ACHN (cell line): ENCODE results near the gene HSPB9.

Source experiments
- DNase-seq: peaks from one replicate; pipeline ENCODE4 v3.0.0-alpha.2; 2015
- in situ Hi-C: cut with HindIII; loops from 2 replicates; pipeline ENCODE4 v1.10.0; 2017; ENCODE audit warnings: low sequenced_read_pairs, low pct_ligation_motif_present, low pct_unique_long_range_greater_than_20kb

The HSPB9 gene

DNA sequence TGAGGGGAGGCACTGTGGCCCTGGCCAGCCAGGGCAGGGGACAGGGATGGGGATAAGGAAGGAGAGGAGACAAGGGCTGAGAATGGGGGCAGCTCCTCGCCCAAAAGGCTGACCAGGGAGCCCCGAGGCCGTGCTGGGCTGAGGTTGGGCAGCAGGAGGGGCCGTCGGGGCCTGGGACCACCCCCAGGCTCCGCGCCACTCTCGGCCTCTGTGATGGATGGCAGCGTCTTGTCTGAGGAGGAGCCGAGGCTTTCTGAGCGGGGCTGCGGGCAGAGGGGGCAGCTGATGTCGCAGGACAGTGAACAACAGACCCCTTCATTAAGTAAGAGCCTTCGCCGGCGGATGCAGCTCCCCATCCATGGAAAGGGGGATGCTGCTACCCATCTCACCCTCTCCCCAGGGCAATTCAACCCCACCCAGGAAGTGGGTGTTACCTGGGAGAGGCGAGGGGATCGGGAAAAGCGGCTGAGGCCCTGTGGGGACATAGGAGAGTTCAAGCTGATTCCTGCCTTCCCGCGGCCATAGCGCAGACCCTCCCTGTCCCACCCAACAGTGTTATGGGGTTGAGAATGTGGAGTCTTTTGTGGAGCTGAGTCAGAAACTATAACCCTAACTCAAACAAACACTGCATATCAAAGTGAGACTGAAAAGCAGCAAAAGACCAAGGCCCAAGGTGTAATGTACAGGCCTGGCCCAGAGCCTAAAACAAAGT is 41.2 kb downstream of the HSPB9 start:
- in situ Hi-C loops = no loop called here
- no peak for DNase-seq

DNA sequence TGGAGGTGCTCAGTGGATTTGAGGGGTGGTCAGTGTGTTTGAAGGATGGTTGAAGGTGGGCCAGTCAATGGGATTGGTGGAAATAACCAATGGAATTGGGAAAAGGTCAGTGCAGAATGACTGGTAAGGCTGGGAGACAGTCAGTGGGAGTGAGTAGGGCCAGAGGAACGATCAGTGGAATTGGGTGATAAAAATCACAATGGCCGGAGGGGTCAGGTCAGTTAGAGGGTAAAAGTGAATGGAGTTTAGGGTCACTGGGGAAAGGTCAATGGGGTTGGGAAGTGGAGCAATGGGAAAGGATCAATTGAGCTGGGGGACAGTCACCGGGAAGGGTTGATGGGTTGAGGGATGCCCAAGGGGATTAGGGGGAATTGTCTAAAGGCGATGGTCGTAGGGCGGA is 43.1 kb downstream of the HSPB9 start:
- no peak for DNase-seq
- in situ Hi-C loops = no loop called here

DNA sequence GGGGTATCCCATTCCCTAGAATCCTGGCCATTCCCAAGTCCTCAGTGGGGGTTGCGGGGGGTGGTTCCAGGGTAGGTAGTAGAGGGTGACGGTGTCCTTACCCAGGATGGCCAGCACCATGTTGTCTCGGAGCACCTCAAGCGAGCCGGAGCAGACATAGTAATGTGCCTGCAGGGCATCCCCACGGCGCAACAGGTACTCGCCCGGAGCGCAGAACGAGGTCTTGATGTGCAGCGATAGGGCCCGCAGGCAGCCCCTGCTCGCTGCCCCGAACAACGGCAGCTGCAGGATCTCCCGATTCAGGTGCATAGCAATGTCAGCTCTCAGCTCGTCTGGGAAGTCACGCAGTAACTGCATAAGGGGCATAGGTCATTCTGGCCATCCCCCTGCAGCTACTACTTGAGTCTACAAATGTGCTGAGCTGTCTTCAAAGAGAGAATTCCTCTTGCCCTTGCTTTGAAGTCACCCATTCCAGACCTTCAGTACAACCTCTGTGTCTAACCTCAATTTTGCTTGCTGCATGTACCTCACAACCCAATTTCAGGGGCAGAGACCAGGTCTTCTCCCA is 43.7 kb downstream of the HSPB9 start:
- in situ Hi-C loops = no loop called here
- no peak for DNase-seq

DNA sequence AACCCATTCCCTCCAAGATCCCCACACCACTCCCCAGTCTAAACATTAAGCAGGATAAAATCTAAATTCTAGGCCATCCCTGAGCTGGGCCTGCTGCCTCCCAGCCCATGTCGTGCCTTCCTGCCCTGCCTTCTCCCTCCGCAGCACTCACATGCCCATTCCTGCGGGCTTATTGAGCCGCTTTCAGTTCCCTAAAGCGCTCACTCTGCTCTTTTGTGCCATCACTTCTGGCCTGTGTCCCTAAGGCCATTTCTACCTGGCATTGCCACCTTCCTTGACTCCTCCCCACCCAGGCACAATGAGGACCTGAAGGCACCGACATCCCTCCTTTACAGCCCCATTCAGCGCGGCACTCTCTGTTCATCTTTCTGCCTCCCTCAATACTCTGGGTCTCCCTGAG is 45.2 kb downstream of the HSPB9 start:
- in situ Hi-C loops = no loop called here
- DNase-seq = no peak

DNA sequence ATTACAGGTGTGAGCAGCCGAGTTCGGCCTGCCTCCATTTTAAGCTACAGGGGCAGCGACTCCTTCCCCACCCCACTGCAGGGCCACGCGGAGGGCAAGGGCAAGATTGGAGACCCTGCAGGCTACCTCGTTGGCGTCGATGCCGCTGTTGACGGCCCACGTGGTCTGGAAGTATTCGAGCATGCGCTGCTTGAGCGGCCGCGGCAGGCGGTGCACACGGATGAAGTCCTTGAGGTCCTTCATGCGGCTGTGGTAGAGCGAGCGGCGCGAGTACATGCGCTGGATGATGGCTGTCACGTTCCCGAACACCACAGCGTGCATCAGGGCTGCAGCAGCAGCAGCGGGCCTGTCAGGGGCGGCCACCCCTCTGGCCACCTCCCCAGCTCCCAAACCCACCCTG is 46.7 kb downstream of the HSPB9 start:
- in situ Hi-C loops = no loop called here
- DNase-seq = no peak

DNA sequence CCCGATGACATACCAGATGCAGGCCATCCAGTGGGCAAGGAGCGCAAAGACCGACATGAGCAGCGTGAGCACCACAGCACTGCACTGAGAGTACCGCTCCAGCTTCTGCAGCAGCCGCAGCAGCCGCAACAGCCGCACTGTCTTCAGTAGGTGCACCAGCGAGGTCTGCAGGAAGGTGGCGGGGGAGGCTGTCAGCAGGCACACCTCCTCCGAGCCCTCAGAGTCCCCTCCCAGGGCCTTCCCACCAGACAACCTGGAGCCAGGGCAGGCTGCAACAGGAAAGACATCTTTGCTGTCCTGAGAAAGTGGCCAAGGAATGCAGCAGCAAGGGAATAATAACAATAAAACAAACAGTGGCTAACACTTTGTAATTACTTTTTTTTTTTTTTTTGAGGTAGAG is 49.2 kb downstream of the HSPB9 start:
- in situ Hi-C loops = no loop called here
- no peak for DNase-seq
